ENCODE data around the gene SSTR4. TPM values are rescaled to one million over a fixed set of nuclear protein-coding genes. Genes with fewer than 3 reads are reported as not detected.

SSTR4 gene
- total and polyA plus RNA-seq, 9 donors: 0.15 to 0.69 TPM; not detected in 7

DNA sequence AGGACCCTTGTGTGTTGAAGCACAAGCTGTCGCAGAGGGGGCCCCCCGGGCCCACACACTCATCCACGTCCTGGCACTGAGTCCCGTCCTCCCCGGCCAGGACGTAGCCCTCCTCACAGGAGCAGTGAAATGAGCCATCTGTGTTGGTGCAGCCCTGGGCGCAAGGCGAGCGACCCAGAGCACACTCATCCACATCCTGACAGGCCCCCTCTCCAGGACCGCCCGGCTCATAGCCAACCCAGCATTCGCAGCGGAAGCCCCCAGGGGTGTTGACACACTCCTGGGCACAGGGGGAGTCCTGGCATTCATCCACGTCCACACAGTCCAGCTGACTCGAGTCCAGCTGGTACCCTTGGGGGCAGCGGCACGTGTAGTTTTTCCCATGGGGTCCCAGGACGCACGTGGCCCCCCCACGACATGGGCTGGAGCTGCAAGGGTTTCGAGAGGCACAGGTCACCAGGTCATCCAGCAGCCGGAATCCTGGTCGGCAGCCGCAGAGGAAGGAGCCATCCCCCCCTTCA is 49.8 kb downstream of the SSTR4 start:
- H3K4me3 ChIP-seq: peak overlapping the region; percentile 18
- intact Hi-C loops (cut with DNase I): no loop called here
- H3K27me3 ChIP-seq: no peaks in the 10 kb centered on the region
- H3K9me3 ChIP-seq: no peaks in the 10 kb centered on the region
- H3K36me3 ChIP-seq: no peaks in the 10 kb centered on the region
- H3K4me1 ChIP-seq (ENCODE audit: insufficient read depth): peaks cover 7% of the 10 kb centered on the region
- no peak overlapping the region for H3K27ac ChIP-seq
- no peak for DNase-seq
- WGBS, 3 donors: 77 to 85% (median 78%) methylated on average over 21 to 24 of the region's 24 CpGs
- TF ChIP-seq EP300 (IDR thresholded peaks at IDR 0.05) (no peak), POLR2A (IDR thresholded peaks at IDR 0.05) (no peak)
- TF ChIP-seq, protein P1, sequence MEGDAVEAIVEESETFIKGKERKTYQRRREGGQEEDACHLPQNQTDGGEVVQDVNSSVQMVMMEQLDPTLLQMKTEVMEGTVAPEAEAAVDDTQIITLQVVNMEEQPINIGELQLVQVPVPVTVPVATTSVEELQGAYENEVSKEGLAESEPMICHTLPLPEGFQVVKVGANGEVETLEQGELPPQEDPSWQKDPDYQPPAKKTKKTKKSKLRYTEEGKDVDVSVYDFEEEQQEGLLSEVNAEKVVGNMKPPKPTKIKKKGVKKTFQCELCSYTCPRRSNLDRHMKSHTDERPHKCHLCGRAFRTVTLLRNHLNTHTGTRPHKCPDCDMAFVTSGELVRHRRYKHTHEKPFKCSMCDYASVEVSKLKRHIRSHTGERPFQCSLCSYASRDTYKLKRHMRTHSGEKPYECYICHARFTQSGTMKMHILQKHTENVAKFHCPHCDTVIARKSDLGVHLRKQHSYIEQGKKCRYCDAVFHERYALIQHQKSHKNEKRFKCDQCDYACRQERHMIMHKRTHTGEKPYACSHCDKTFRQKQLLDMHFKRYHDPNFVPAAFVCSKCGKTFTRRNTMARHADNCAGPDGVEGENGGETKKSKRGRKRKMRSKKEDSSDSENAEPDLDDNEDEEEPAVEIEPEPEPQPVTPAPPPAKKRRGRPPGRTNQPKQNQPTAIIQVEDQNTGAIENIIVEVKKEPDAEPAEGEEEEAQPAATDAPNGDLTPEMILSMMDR (IDR thresholded peaks at IDR 0.05): no peak

DNA sequence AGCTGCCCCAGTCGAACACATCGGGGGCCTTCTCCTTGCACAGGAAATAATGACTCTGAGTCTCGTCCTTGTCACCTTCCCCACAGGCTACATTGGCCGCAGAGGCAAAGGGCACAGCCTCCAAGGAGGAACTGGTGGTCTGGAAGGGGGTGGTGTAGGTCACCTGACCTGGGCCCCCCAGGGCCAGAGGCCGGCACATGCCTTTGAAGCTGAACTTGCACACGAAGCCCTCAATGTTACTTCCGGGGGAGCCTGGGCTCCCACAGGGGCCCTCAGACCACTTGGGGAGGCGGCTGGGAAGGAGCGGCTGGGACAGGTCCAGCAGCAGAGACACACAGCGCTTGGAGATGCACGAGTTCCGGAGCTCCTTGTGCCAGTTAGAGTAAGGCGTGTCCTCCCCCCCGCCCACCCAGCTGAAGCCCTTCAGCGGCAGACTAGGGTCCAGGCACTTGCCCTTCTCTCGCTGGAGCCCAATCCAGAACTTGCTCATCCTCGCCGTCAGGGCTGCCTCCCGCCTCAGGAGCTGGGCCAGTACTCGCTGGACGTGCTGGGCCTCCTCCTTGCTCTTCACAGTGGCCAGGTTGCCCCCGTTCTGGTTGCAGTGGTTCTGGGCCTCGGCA is 50.4 kb downstream of the SSTR4 start:
- WGBS, 3 donors: 89 to 94% (median 90%) methylated on average over 22 to 23 of the region's 23 CpGs
- Histone ChIP-seq H3K4me1 (ENCODE audit: insufficient read depth) (peaks cover 4% of the 10 kb centered on the region), H3K27me3 (no peaks in the 10 kb centered on the region), H3K4me3 (peak overlapping the region; percentile 19), H3K27ac (peak overlapping the region in 1 of 2 donors; percentile 55), H3K36me3 (no peaks in the 10 kb centered on the region), H3K9me3 (no peaks in the 10 kb centered on the region)
- no peak for TF ChIP-seq EP300 (IDR thresholded peaks at IDR 0.05)
- TF ChIP-seq, protein P1 (IDR thresholded peaks at IDR 0.05): no peak
- no peak for TF ChIP-seq POLR2A (IDR thresholded peaks at IDR 0.05)
- DNase-seq: no peak
- intact Hi-C loops (cut with DNase I): no loop called here

DNA sequence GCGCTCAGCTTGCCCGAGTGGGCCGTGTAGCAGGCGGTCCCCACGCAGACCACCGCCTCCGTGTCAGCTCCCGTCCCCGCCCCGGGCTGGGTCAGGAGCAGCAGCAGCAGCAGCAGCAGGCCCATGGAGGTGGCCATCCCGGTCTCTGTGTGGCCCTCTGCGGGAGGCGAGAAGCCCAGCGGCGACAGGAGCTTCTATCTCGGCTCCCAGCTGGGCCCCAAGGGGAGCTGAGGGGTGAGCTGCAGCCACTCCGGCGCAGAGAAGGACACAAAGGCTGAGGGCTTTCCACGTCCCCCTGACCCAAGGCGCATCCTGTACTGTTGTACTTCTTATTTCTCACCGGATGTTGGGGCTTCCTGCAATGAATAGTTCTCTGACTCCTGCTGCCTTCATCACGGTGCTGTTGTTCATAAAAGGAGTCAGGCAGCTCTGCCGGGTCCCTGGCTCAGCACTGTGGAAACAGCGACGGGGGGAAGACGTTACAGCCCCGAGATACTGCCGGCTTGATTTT is 51.0 kb downstream of the SSTR4 start, which contains the start of gene CD93:
TSS of gene CD93 (minus strand) at position 269 of the 511 bp plus-strand sequence. CDS start at position 137, 132 bp downstream.
- Histone ChIP-seq H3K27me3 (no peaks in the 10 kb centered on the region), H3K27ac (peak within 1 kb of the TSS; percentile 45 to 55), H3K4me1 (ENCODE audit: insufficient read depth) (peaks cover 4% of the 10 kb centered on the region), H3K4me3 (peak within 1 kb of the TSS; percentile 19), H3K36me3 (no peaks in the 10 kb centered on the region), H3K9me3 (no peaks in the 10 kb centered on the region)
- DNase-seq: peak in 3 of 5 donors; percentile 30 to 43 (median 33)
- TF ChIP-seq EP300 (IDR thresholded peaks at IDR 0.05): no peak
- TF ChIP-seq POLR2A (IDR thresholded peaks at IDR 0.05): no peak
- TF ChIP-seq, protein P1 (IDR thresholded peaks at IDR 0.05): no peak
- 43 to 67% (median 62%) methylated on average over 19 to 28 of the region's 28 CpGs for WGBS, 3 donors
- intact Hi-C loops (cut with DNase I): no loop called here

DNA sequence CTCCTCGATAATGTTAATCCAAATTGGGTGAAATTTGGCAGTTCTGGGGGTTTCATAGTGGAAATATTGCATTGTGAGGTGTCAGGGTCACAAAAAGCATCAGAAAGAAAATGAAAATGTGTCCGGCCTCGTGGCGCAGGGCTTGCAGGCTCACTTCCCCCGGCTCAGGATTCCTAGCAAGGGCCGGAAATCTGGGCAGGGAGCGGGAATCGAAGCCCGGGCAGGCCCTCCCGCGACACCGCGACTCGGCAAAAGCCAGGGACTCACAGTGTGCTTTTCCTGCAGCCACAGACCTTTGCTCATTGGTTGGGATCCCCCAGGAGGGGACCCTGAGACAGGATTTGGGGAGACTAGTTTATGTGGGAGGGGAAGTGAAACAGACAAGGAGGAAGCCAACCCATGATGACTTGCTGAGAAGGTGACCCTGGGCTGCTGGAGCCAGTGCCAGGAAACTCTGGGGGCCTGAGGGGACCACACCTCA is 51.9 kb downstream of the SSTR4 start:
- no peak for TF ChIP-seq POLR2A (IDR thresholded peaks at IDR 0.05)
- TF ChIP-seq EP300 (IDR thresholded peaks at IDR 0.05): no peak
- TF ChIP-seq, protein P1 (IDR thresholded peaks at IDR 0.05): no peak
- H3K4me3 ChIP-seq: no peak overlapping the region
- H3K27ac ChIP-seq: peak overlapping the region; percentile 45 to 55
- no peaks in the 10 kb centered on the region for H3K27me3 ChIP-seq
- intact Hi-C loops (cut with DNase I): no loop called here
- H3K4me1 ChIP-seq (ENCODE audit: insufficient read depth): peaks cover 8% of the 10 kb centered on the region
- DNase-seq: peak in 2 of 5 donors; percentile 37 to 46
- no peaks in the 10 kb centered on the region for H3K9me3 ChIP-seq
- WGBS, 3 donors: 55 to 60% (median 56%) methylated on average over 13 to 14 of the region's 14 CpGs
- H3K36me3 ChIP-seq: no peaks in the 10 kb centered on the region

Measured in ovary (tissue), 9 donors.